ENCODE results near the gene SPIRE2.
A peak's percentile ranks its signal among the peaks of the same experiment; 100 is the strongest.
"Not testable (repeated sequence)": the region's sequence is repeated elsewhere in the genome, so short reads cannot be mapped to it uniquely, and the experiment has no call there.

Gene SPIRE2

DNA sequence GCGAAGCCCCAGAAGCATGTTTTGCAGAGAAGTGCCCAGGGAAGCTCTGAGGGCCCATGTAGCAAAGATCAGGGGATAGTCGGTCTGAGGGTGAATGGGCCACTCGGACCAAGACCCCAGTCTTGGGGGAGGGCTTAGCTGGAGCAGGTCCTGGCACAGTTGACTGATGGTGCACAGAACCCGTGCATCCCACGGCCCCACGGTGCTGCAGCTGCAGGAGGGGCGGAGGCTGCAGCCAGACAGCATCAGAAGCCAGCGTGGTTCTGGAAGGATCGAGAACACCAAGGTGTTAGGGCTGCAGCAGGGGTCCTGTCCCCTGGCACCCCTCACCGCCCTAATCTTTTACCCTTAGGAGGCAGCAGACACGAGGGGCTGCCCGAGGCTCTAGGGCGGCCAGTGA lies 83.9 kb downstream of the SPIRE2 start:
- no peak for DNase-seq (ENCODE audit: low read depth, low spot score)

DNA sequence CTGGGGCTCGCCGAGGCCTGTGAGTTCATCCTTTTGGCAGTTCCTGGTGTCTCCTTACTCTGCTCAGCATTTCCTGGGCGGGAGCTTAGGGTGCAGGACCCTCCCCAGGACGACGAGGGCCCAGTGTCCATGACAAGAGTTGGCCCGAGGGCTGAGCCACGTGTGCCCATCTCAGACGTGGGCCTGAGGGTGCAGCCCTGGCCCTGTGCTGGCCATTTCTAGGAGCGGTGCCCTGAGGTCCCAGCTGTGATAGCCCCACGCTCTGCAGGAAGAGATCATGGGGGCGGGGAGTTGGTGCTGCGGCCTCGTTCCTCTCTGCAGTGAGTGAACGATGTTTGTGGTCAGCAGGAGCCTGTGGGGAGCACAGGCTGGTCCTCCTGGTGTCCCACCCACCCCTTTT lies 84.4 kb downstream of the SPIRE2 start:
- DNase-seq (ENCODE audit: low read depth, low spot score): no peak

DNA sequence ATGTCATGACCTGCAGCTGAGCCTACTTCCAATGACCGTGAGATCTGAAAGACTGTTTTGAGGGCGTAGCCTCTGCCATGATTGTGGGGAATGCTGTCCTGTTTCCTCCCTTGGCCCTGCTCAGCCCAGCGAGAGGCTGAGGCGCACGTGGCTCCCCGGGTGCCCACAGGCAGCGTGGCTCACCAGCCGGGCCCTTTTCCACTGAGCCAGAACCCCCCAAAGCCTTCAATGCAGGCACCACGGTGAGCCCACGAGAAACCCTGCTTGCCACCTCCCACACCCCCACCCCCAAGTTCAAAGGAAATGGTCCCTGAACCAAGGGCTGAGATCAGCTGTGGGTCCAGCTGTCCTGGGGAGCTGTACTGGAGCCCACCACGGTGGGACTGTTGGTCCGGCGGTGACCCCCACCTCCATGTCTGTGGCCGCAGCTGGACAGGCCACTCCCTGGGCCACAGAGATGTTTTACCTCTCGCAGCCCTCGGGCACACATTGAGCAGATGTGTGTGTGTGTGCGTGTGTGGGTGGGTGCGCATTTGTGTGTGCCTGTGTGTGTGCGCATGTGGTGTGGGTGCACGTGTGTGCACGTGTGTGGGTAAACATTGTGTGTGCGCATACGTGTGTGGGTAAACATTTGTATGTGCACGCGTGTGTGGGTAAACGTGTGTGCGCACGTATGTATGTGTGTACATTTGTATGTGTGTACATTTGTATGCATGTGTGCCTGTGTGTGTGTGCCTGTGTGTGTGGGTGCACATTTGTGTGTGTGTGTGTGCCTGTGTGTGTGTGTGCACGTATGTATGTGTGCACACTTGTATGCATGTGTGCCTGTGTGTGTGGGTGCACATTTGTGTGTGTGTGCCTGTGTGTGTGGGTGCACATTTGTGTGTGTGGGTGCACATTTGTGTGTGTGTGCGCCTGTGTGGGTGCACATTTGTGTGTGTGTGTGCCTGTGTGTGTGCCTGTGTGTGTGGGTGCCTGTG lies 85.4 kb downstream of the SPIRE2 start:
- DNase-seq (ENCODE audit: low read depth, low spot score): no peak

DNA sequence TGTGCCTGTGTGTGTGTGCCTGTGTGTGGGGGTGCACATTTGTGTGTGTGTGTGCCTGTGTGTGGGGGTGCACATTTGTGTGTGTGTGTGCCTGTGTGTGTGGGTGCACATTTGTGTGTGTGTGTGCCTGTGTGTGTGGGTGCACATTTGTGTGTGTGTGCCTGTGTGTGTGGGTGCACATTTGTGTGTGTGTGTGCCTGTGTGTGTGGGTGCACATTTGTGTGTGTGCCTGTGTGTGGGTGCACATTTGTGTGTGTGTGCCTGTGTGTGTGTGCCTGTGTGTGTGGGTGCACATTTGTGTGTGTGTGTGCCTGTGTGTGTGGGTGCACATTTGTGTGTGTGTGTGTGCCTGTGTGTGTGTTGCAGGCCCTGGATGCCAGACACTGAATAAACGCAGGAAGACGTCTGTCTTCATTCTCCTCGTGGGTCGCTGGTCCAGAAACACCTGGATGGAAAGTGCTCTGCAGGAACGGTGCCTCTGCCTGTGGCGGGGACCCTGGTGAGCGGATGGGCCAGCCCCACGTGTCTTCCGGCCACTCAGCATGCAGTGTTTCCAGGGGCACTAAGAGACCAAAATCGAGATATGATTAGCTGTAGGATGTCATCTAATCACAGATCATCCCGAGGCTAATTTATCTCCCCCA lies 86.5 kb downstream of the SPIRE2 start:
- not testable (repeated sequence) for DNase-seq (ENCODE audit: low read depth, low spot score)

DNA sequence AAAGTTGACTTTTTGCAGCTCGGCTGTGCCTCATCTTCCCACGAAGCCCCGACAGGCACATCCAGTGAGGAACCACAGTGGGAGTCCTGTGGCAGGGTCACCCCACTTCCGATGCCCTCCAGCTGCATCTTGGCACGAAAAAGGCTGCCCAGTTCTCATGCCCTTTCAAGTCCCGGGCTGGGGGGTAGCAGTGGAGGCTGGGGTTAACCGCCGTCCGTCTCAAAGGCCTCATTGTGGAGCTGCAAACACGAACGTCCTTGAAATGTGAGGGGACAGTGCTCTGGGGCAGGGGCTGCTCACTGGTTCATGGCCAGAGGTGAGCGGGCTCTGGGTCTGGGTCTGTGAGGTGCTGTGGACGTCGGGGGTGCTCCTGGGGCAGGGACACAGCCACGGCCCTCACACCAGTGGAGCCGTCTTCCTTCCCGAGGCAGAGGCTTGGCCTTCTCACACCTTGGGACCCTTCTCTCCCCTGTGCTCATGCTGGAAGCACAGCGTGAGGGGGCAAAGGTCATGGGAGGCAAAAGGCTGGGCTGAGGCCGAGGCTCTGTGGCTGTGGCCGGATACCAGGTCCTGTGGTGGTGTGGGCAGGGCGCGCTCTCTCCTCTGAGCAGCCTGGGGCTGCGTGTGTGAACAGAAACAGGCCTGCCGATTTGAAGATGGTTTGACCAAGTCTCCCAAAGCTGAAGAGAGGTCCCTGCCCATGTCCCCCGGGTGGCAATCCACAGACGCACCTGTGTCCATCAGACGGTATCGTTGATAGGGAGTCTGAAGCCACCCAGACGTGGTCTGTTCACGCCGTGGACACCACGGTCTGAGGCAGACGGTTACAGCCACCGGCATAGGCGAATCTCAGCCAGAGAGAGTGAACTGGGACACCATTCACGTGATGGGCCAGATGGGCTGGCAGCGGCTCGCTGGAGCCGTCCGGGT lies 87.3 kb downstream of the SPIRE2 start:
- no peak for DNase-seq (ENCODE audit: low read depth, low spot score)

DNA sequence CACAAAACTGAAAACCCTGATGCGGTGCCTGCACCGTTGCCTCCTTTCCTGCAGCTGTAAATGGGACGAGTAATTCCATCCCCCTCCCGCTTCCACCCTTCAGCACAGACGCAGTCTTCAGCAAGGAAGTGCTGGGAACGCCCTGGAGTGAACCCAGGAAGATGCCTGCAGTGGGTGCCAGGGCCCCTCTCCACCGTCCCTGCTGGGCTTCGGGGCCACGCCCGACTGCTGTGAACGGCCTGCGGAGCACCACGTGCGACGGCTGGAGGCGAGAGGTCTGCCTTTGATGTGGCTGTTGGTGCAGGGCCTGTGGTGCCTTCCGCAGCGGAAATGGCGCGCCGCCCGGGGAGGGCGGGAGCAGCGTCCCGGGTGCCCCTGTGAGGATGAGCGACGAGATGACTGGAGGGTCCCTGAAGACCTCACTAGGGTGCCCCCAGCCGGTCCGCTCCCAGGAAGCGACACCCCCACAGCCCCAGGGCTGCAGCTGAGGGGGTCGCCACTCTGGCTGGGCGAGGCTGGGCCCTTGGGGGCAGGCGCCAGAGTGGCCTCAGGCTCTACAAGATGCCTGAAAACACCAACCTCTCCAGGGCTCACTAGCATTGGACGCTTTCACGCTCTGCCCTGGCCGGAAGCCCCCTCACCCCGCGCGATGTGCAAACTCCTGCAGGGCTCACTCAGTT lies 89.6 kb downstream of the SPIRE2 start:
- peak; percentile 92 for DNase-seq (ENCODE audit: low read depth, low spot score)

DNA sequence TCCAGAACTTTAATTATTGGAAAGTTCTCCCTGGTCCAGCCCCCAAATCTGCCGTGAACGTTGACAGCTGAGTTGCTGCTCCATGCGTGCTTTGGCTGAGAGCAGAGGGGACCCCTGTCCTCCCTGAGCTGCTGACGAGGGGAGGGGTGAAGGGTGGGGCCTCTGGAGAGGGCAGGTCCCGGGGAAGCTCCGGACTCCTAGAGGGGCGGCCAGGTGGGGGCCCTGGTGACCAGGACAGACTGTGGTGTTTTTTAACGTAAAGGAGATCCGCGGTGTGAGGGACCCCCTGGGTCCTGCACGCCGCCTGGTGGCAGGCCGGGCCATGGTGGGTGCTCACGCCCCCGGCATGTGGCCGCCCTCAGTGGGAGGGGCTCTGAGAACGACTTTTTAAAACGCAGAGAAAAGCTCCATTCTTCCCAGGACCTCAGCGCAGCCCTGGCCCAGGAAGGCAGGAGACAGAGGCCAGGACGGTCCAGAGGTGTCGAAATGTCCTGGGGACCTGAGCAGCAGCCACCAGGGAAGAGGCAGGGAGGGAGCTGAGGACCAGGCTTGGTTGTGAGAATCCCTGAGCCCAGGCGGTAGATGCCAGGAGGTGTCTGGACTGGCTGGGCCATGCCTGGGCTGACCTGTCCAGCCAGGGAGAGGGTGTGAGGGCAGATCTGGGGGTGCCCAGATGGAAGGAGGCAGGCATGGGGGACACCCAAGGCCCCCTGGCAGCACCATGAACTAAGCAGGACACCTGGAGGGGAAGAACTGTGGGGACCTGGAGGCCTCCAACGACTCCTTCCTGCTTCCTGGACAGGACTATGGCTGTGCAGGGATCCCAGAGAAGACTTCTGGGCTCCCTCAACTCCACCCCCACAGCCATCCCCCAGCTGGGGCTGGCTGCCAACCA lies 90.4 kb downstream of the SPIRE2 start, which contains the start of gene MC1R:
Gene MC1R (plus strand): TSS at position 410 of the 895 bp plus-strand sequence. CDS start 397 bp downstream, at position 807.
- peak; percentile 80 for DNase-seq (ENCODE audit: low read depth, low spot score)

DNA sequence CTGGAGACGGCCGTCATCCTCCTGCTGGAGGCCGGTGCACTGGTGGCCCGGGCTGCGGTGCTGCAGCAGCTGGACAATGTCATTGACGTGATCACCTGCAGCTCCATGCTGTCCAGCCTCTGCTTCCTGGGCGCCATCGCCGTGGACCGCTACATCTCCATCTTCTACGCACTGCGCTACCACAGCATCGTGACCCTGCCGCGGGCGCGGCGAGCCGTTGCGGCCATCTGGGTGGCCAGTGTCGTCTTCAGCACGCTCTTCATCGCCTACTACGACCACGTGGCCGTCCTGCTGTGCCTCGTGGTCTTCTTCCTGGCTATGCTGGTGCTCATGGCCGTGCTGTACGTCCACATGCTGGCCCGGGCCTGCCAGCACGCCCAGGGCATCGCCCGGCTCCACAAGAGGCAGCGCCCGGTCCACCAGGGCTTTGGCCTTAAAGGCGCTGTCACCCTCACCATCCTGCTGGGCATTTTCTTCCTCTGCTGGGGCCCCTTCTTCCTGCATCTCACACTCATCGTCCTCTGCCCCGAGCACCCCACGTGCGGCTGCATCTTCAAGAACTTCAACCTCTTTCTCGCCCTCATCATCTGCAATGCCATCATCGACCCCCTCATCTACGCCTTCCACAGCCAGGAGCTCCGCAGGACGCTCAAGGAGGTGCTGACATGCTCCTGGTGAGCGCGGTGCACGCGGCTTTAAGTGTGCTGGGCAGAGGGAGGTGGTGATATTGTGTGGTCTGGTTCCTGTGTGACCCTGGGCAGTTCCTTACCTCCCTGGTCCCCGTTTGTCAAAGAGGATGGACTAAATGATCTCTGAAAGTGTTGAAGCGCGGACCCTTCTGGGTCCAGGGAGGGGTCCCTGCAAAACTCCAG lies 91.5 kb downstream of the SPIRE2 start:
- DNase-seq (ENCODE audit: low read depth, low spot score): no peak

DNA sequence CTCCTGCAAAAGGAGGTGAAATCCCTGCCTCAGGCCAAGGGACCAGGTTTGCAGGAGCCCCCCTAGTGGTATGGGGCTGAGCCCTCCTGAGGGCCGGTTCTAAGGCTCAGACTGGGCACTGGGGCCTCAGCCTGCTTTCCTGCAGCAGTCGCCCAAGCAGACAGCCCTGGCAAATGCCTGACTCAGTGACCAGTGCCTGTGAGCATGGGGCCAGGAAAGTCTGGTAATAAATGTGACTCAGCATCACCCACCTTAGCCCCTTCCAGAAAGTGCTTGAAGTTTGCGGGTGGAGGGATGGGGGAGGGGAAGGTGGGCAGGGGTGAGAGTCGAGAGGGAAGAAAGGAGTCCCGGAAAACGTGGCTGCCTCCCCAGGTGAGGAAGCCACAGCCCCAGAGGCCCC lies 92.4 kb downstream of the SPIRE2 start:
- DNase-seq (ENCODE audit: low read depth, low spot score): no peak

All from ELF-1 (cell line).